Measurements from ENCODE around the gene HOXA9.

The HOXA9 gene

DNA sequence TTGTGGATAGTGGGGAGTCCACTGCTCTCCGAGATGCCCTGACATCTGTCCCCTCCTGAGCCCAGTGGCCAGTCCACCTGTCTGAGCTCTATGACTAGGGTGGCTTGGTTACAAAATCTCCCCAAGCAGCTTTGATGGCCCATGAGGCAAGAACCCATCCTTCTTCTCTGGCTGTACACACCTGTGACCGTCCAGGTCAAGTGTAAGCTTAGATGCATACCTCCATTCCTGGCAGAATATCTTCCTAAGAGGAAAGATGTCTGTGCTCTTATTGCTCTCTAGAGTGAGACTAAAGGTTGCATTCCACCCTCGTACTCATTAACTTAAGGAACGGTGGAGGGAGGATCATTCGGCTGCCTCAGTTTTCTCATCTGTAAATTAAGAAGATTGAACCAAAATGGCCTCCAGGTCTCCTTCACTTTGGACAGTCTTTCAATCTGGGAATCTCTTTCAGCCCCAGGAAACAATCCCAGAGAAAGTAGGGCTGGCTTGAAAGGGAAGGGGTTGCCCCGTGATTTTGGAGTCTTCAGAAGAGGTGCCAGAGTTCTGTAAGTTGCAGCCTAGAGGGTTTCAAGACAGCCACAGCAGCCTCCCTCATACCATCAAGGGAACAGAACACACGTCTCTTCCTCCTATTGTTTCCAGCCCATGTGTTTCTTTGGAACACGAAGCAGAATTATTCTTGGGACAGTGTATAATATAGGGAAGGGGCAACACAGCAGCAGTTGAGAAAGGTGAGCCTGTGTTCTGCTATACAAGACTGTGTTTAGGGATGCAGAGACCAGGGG is 40.2 kb downstream of the HOXA9 start:
- no peak for DNase-seq

- DNase-seq = no peak
These were observed 41.0 kb downstream of the HOXA9 start for GRCh38 chr7:27124096-27124901.

DNA sequence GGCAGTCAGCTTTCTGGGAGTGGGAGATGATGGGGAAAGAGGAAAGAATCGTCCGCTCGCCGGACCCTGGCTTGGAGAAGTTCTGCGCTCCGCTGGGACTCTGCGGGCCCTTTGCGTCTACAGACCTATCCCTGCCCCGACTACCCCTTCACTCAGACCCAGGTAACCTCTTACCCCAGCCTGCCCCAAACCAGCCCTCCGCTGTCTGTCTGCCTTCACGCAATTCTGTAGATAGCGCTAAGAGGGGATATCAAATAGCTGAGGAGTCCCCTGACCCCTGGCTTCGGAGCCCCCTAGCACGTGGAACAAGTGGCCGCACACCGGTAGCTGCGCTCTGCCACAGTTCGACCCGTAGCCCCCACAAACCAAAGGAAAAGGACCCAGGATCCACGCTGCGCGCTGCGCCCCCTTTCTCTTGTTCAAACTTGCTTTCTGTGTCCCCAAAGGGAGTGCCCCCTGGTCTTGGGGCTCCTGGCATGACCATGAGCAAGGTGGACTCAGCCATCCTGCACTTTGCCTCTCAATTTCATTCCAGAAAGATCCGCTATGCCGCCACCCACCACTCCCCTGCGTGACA is 41.8 kb downstream of the HOXA9 start:
- DNase-seq = no peak

DNA sequence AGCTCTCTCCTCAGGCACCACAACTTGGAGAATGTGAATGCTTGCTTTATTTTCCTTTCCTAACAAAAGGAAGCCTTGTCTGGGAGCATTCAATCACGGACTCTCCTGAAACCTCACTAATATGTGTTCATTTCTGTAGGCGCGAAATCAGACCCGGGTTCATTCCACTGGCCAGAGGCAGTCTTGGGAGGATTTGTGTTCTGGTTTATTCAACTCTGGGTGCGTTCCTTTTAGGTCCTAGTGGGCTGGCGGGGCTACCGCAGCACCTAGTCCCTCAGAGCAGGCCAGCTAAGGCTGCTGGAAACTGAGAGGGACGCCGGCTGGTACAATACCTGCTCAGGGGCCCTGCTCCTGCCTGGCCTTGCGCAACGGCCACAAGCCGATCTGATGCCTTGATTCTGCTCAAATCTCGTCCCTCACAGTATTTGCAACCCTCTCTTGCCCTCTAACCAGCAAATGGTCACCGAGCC is 42.3 kb downstream of the HOXA9 start:
- no peak for DNase-seq

- DNase-seq = no peak
These were observed 43.0 kb downstream of the HOXA9 start for GRCh38 chr7:27122077-27122910.

DNA sequence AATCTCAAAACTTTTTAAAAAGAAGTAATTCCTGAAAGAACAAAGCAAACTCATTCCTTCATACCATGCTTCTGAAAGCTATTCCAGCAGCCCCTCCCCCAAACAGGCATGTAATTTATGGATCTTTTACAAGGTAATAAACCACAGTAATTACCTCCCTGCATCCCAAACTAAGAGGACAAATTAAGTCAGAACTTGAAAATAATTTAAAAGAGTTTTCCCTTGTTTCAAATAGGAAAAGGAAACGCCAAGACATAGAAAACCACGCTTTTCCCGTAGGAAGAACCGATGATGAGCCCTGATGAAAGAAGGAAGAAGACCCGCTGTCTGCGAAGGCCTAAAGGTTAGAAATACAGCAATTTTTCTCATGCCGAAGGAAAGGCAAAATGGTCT is 43.7 kb downstream of the HOXA9 start:
- DNase-seq = no peak

DNA sequence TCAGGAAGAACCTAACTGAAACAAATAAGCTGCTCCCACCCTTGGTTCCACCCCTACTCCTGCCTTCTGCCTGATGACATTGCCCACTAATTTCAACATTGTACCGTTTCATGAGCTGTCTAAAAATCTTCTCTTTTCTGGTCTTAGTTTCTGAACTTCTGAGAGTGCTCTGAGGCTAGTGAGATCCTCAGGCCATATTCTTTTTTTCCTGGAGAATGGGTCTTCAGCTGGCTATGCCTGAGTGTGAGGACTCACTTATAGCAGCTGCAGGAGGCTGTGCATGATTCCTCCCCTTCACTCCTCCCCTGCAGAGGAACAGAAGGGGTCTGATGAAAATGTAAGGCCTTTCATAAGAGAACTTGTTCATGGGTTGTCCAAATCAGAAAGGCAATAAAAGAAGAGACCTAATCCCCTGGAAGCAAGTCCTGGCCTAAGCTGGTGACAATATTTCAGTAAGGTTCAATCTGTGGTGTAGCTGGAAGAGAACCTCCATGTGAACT is 45.9 kb downstream of the HOXA9 start:
- no peak for DNase-seq

DNA sequence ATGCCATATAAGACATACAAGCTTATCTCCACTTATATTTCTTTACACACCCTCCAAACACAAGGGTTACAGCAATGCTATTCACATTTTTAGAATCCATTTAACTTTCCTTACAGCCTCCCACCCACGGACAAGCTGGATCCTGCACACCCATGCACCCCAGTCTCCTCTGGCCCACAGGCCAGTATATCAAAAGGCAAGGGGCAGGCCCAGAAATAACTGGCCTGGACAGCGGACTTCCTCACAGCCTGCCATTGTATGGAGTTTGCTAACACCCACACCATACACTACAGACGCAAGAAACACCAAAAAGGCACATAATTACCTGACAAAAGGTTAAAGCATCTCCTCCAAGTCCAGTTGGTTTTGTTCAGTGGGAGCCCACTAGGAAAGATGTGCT is 46.8 kb downstream of the HOXA9 start:
- no peak for DNase-seq

DNA sequence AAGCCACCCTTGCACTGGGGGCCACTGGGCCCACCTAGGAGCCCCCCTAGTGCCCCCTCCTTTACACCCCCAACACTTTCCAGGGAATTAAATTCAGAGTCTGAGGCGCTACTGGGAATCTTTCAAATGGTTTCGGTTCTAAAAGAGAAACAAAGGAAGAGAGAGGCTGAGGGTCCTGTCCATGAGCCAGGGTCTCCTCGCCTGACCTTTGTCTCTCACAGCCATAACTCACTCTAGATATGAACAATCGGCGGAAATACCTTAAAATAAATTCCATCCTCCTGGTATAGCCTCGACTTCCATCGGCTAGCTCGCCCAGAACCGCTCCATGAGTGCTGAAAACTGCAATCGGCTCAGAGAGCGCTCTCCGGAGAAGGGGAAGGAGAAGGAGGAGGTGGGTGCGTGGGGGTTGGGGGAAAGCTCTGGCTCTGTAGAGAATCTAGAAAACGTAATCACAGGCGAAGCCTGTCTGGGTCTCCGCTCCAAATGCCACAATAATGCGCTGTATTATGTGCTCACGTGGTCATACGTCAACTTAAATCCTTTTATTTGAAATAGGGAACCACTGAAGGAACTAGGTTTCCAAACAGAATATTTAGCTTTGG is 47.3 kb downstream of the HOXA9 start:
- DNase-seq = no peak

DNA sequence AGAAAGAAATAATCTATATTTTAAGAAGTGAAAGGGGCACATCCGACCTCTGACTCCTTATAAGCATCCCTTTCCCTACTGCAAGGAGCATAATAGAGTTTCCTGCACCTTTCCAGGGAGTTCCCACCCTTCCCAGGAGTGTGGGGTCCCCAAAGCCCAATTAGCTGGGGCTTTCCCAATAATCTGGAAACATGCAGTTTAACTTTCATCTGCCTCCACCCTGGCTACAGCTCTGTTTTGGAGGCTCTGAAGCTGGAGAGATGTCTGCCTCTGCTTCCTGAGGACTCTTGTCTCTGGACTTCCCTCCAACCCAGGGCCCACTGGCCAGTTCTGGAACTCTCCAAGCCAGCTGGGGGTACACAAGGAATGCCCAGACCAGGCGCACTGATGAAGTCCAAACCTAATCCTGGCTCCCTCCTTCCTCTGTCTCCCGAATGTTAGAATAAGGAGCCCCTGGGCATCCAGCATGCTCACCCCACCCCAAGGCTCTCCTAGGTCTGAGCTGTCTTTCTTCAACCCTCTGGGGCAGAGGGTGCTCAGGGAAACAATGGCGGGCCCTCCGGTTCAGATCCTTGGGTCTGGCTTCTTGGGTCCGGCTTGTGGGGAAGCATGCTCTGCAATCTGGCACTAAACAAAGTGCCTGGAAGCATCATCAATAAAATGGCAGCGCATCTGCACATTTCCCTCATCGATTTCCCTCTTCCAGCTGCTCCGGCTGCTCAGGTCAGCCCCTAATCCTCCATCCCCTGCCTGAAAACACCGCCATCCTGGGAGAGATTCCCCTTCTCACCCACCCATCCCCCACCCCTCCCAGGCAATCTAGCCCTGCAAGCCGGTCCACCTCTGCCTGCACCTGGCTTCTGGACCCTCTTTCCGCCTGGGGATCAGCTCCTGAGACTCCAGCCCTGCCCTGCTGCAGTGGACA is 48.1 kb downstream of the HOXA9 start:
- DNase-seq = no peak

- DNase-seq = no peak
These were observed 49.0 kb downstream of the HOXA9 start for GRCh38 chr7:27116031-27116961.

GRCh38 chr7:27115221-27116026 is 49.9 kb downstream of the HOXA9 start:
- no peak for DNase-seq

DNA sequence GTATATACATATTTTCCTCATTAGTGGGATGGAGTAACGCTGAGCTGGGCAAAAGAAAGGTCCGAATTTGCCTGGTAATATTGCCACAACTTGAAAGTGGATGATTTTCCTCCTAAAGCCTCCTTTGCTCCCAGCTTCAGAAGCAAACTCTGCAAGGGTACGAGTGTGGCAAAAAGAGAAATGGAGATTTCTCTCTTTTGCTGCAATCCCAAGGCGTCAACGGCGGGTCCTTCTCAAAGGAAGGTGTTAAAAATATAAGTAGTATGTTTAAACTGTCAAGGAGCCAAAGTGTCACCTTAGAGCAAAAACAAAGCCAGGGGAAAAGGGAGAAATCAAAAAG is 50.5 kb downstream of the HOXA9 start:
- no peak for DNase-seq

DNA sequence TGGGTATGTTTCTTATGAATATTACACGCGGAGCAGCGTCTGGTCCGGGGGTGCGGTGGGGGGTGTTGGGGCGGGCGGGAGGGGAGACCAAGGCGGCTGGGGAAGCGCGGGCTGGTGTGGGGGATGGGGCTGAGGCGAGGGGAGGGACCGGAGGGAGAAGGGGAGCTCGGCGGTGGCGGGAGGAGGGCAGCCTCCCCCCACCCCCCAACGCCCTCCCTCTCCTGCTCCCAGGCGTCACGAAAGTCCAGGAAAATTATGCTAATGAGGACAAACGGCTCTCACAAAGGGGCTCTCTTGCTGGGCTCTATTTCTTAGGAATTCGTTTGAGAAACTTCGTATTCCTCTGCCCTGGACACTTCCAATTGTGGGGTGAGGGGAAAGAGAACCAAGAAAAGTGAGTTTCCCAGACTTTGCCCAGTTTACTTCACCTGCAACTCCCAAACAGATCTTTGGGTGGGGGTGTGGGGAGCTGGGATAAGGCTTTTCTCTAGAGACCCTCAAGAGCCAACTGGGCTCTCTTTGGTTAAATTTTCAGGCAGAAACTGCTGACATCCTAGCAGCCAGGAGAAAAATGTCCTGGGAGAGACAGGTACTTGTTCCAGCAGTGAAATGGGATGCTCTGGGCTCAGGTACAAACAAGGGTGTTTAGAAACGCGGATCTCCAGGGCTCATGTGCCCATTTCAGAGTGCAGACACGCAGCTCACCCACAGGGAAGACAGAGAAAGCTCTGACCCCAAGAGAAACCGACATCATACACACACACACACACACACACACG is 51.2 kb downstream of the HOXA9 start:
- no peak for DNase-seq

- DNase-seq = no peak
These were observed 52.1 kb downstream of the HOXA9 start for GRCh38 chr7:27112955-27113949.

Measured in activated gamma-delta T cell treated with Interleukin-2 at 50 U/mL for 16 hours (primary cell).